ENCODE results near the gene DCAF11. TPM values are rescaled to one million over a fixed set of nuclear protein-coding genes. Genes with fewer than 3 reads are reported as not detected.

Gene DCAF11
- total RNA-seq, 2 experiments from 2014 or later: 74.8 to 75.3 TPM

- DNase-seq (no peak), ATAC-seq (ENCODE audit: poor library complexity) (no peak)
- TF ChIP-seq, protein P1, sequence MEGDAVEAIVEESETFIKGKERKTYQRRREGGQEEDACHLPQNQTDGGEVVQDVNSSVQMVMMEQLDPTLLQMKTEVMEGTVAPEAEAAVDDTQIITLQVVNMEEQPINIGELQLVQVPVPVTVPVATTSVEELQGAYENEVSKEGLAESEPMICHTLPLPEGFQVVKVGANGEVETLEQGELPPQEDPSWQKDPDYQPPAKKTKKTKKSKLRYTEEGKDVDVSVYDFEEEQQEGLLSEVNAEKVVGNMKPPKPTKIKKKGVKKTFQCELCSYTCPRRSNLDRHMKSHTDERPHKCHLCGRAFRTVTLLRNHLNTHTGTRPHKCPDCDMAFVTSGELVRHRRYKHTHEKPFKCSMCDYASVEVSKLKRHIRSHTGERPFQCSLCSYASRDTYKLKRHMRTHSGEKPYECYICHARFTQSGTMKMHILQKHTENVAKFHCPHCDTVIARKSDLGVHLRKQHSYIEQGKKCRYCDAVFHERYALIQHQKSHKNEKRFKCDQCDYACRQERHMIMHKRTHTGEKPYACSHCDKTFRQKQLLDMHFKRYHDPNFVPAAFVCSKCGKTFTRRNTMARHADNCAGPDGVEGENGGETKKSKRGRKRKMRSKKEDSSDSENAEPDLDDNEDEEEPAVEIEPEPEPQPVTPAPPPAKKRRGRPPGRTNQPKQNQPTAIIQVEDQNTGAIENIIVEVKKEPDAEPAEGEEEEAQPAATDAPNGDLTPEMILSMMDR (IDR thresholded peaks at IDR 0.05): no peak
- Histone ChIP-seq H3K36me3 (ENCODE audit: insufficient read depth, low read length) (peaks cover 10% of the 10 kb centered on the region), H3K27ac (ENCODE audit: low read depth in 1 of 2, low read length in 2 of 2) (peak overlapping the region; percentile 47 to 75), H3K27me3 (ENCODE audit: control insufficient read depth in 1 of 2, insufficient read depth in 2 of 2, low read length in 2 of 2) (no peaks in the 10 kb centered on the region), H3K4me3 (ENCODE audit: low read length) (no peak overlapping the region), H3K9me3 (ENCODE audit: control insufficient read depth in 1 of 2, insufficient read depth in 1 of 2, low read length in 2 of 2) (no peaks in the 10 kb centered on the region), H3K4me1 (ENCODE audit: insufficient read depth, low read length) (peaks cover 42% of the 10 kb centered on the region)
- CTCF ChIA-PET: interaction anchor here (1.5 to 1.6 kb wide), 2 partner anchors 28 to 110 kb away, joined by 3 to 5 read pairs; partner anchors contain the start of genes IRF9 and TINF2
- Mint-ChIP-seq H3K36me3 (ENCODE audit: low read depth) (peaks cover 16% of the 10 kb centered on the region), H3K4me3 (peak overlapping the region; percentile 59), H3K4me1 (ENCODE audit: low read depth) (peaks cover 46% of the 10 kb centered on the region), H3K9me3 (no peaks in the 10 kb centered on the region), H3K27ac (peak overlapping the region; percentile 91), H3K27me3 (no peaks in the 10 kb centered on the region)
- intact Hi-C loops (cut with DNase I, micrococcal nuclease): loop anchor here in 1 of 2 experiments (1.0 kb wide), 1 partner anchor 11 kb away; no protein-coding TSS in a partner anchor
- POLR2A ChIA-PET: interaction anchor here (0.7 to 11.7 kb wide), 7 partner anchors 8 to 1037 kb away, joined by 3 to 296 read pairs (median 13); partner anchors contain the start of genes DCAF11, EMC9, IRF9 and NRL
Measured at GRCh38 chr14:24132976-24133375, 18.4 kb downstream of the DCAF11 start.

GRCh38 chr14:24133735-24134134 is 19.2 kb downstream of the DCAF11 start:
- Histone ChIP-seq H3K36me3 (ENCODE audit: insufficient read depth, low read length) (peaks cover 18% of the 10 kb centered on the region), H3K4me3 (ENCODE audit: low read length) (no peak overlapping the region), H3K27me3 (ENCODE audit: control insufficient read depth in 1 of 2, insufficient read depth in 2 of 2, low read length in 2 of 2) (no peaks in the 10 kb centered on the region), H3K4me1 (ENCODE audit: insufficient read depth, low read length) (peaks cover 48% of the 10 kb centered on the region), H3K27ac (ENCODE audit: low read depth in 1 of 2, low read length in 2 of 2) (no peak overlapping the region), H3K9me3 (ENCODE audit: control insufficient read depth in 1 of 2, insufficient read depth in 1 of 2, low read length in 2 of 2) (no peaks in the 10 kb centered on the region)
- POLR2A ChIA-PET: interaction anchor here (0.7 to 11.7 kb wide), 3 partner anchors 15 to 1038 kb away, joined by 3 to 296 read pairs (median 127); partner anchors contain the start of genes DCAF11, NRL, PSME2 and RNF31
- no peaks in the 10 kb centered on the region for H3K27me3 Mint-ChIP-seq
- peaks cover 23% of the 10 kb centered on the region for H3K36me3 Mint-ChIP-seq (ENCODE audit: low read depth)
- ATAC-seq (ENCODE audit: poor library complexity): no peak
- intact Hi-C loops (cut with DNase I, micrococcal nuclease): no loop called here
- H3K27ac Mint-ChIP-seq: peak overlapping the region; percentile 91
- no peak for DNase-seq
- TF ChIP-seq, protein P1 (IDR thresholded peaks at IDR 0.05): no peak
- H3K9me3 Mint-ChIP-seq: no peaks in the 10 kb centered on the region
- H3K4me3 Mint-ChIP-seq: no peak overlapping the region
- peaks cover 51% of the 10 kb centered on the region for H3K4me1 Mint-ChIP-seq (ENCODE audit: low read depth)
- CTCF ChIA-PET: interaction anchor here (0.6 to 5.0 kb wide), 3 partner anchors 27 to 109 kb away, joined by 3 to 33 read pairs (median 3); partner anchors contain the start of genes IRF9 and TINF2

GRCh38 chr14:24135584-24135833 is 20.9 kb downstream of the DCAF11 start:
- POLR2A ChIA-PET: interaction anchor here (0.7 to 11.7 kb wide), 21 partner anchors 8 to 833 kb away, joined by 3 to 296 read pairs (median 7); partner anchors contain the start of genes CBLN3, CHMP4A, DCAF11 and DHRS1

More at GRCh38 chr14:24135584-24135833, 20.9 kb downstream of the DCAF11 start:
- H3K9me3 ChIP-seq (ENCODE audit: control insufficient read depth in 1 of 2, insufficient read depth in 1 of 2, low read length in 2 of 2): no peaks in the 10 kb centered on the region
- Mint-ChIP-seq H3K36me3 (ENCODE audit: low read depth) (peaks cover 36% of the 10 kb centered on the region), H3K27me3 (no peaks in the 10 kb centered on the region), H3K27ac (peak overlapping the region; percentile 85), H3K4me3 (peak overlapping the region; percentile 94), H3K9me3 (no peaks in the 10 kb centered on the region), H3K4me1 (ENCODE audit: low read depth) (peaks cover 69% of the 10 kb centered on the region)
- ATAC-seq (ENCODE audit: poor library complexity): no peak
- no peaks in the 10 kb centered on the region for H3K27me3 ChIP-seq (ENCODE audit: control insufficient read depth in 1 of 2, insufficient read depth in 2 of 2, low read length in 2 of 2)
- H3K4me3 ChIP-seq (ENCODE audit: low read length): peak overlapping the region; percentile 74
- no peak for DNase-seq
- H3K27ac ChIP-seq (ENCODE audit: low read depth in 1 of 2, low read length in 2 of 2): peak overlapping the region; percentile 72 to 88
- intact Hi-C loops (cut with DNase I, micrococcal nuclease): loop anchor here in 1 of 2 experiments (1.0 kb wide), 1 partner anchor 20 kb away; no protein-coding TSS in a partner anchor
- CTCF ChIA-PET: interaction anchor here (0.9 to 5.0 kb wide), 8 partner anchors 11 to 136 kb away, joined by 3 to 33 read pairs (median 6); partner anchors contain the start of genes IRF9, MDP1, PSME2 and RABGGTA
- TF ChIP-seq, protein P1 (IDR thresholded peaks at IDR 0.05): no peak
- H3K36me3 ChIP-seq (ENCODE audit: insufficient read depth, low read length): peaks cover 27% of the 10 kb centered on the region
- H3K4me1 ChIP-seq (ENCODE audit: insufficient read depth, low read length): peaks cover 64% of the 10 kb centered on the region
